Measurements from ENCODE around the gene ADGRB3.

ADGRB3 gene

DNA sequence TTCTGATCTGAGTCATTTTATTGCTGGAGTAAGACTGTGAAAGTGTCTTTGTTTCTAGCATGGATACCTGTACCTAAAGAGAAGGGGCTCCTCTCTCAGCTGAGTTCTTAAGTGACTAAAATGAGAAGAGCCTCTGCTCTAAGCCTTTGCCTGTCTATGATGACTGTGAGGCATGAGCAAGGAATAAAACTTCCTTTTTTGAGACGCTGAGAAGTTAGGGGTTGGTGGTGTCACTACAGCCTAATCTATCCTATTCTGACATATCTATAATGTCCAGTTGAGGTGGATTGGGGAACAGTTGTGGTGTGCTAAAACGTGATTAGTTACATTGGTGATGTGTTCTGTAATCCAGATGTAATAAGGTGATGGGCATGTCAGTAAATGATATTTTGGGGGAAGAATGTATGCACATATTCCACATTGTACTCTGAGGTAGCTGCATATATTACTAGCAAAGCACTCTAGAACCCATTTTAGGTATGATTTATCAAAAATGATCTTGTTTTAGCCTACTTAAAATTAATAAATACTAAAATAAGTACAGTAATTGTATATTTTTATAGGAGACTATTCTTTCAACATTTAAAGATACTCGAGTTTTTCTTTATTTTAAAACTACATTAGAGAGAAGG lies 18.1 kb downstream of the ADGRB3 start:
- H3K4me3 ChIP-seq (replicated peaks; ENCODE audit: low read depth, low read length), result no peak overlapping the region
- DNase-seq (ENCODE audit: low read depth), result no peak
- no peak for TF ChIP-seq CTCF (IDR thresholded peaks at IDR 0.05; ENCODE audit: low read length, missing control alignments)

DNA sequence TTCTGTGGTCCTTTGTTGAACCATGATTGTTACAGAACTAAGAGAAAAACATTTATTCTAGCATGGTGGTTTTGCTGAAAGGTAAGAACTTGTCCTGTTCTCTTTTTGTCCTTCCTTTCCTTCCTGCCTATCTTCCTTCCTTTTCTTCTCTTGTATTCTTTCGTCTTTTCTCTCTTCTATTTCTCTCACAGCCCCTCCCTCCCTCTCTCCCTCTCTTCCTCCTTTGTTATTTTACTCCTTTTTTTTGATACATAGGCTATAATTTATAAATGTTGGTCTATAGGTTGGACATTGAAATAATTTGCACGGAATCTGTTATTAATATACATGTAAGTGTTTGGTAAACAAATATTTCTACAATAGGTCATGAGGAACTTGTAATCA lies 18.6 kb downstream of the ADGRB3 start:
- TF ChIP-seq CTCF (IDR thresholded peaks at IDR 0.05; ENCODE audit: low read length, missing control alignments), result no peak
- no peak overlapping the region for H3K4me3 ChIP-seq (replicated peaks; ENCODE audit: low read depth, low read length)
- no peak for DNase-seq (ENCODE audit: low read depth)

DNA sequence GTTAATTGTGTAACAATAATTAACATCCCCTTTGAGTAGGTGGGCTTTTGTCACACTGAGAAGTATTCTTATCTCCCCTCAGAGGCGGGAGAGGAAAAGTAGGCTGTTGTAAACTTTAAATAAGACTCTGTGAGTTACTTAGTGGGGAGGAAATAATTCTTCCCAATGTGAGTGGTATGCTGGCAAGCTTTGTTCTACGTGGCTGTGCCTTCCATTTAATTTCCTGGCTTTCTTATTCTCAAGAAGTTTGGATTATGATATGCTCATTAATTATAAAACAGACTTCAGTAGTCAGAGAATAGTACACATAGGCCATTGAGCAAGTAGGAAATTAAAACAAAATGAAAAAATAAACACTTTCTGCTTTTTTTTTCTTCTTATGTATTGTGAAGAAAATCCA lies 19.1 kb downstream of the ADGRB3 start:
- TF ChIP-seq CTCF (IDR thresholded peaks at IDR 0.05; ENCODE audit: low read length, missing control alignments), result no peak
- no peak for DNase-seq (ENCODE audit: low read depth)
- no peak overlapping the region for H3K4me3 ChIP-seq (replicated peaks; ENCODE audit: low read depth, low read length)

DNA sequence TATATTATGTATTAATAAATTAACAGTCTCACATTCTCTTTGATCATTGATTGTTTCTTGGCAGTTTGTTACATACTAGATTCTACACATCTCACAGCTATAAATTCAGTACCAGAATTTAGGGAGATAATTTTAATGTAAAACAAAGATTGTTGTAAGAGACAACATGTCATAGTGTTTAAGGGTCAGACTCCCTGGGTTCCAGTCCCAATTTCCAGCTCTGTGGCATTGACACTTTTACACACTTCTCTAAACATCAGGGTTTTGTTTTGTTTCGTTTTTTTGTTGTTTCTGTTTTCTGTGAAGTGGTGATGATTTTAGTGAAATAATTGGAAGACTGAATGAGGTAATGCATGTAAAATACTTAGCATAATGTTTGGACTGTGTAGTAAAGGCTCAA lies 19.9 kb downstream of the ADGRB3 start:
- TF ChIP-seq CTCF (IDR thresholded peaks at IDR 0.05; ENCODE audit: low read length, missing control alignments), result no peak
- DNase-seq (ENCODE audit: low read depth), result no peak

GRCh38 chr6:68657374-68658139 lies 22.5 kb downstream of the ADGRB3 start:
- TF ChIP-seq CTCF (IDR thresholded peaks at IDR 0.05; ENCODE audit: low read length, missing control alignments), result no peak
- no peak overlapping the region for H3K4me3 ChIP-seq (replicated peaks; ENCODE audit: low read depth, low read length)
- no peak for DNase-seq (ENCODE audit: low read depth)

More for the DNA sequence above, 19.9 kb downstream of the ADGRB3 start:
- no peak overlapping the region for H3K4me3 ChIP-seq (replicated peaks; ENCODE audit: low read depth, low read length)

- TF ChIP-seq CTCF (IDR thresholded peaks at IDR 0.05; ENCODE audit: low read length, missing control alignments), result no peak
- no peak overlapping the region for H3K4me3 ChIP-seq (replicated peaks; ENCODE audit: low read depth, low read length)
- DNase-seq (ENCODE audit: low read depth), result no peak
Observed at GRCh38 chr6:68658338-68658737, 23.3 kb downstream of the ADGRB3 start.

- no peak for DNase-seq (ENCODE audit: low read depth)
- TF ChIP-seq CTCF (IDR thresholded peaks at IDR 0.05; ENCODE audit: low read length, missing control alignments), result no peak
- no peak overlapping the region for H3K4me3 ChIP-seq (replicated peaks; ENCODE audit: low read depth, low read length)
Observed at GRCh38 chr6:68673255-68673654, 38.2 kb downstream of the ADGRB3 start.
